Activated CD4-positive, alpha-beta T cell treated with anti-CD3 and anti-CD28 coated beads, Interleukin-2, amount 50 U/mL, for 1 hour (primary cell): ENCODE data around the gene OLFM1.
"Not testable (repeated sequence)": the region's sequence is repeated elsewhere in the genome, so short reads cannot be mapped to it uniquely, and the experiment has no call there.

Source experiments
- DNase-seq: peaks from one replicate; pipeline ENCODE4 v3.0.0-alpha.2; 2020

OLFM1 gene

DNA sequence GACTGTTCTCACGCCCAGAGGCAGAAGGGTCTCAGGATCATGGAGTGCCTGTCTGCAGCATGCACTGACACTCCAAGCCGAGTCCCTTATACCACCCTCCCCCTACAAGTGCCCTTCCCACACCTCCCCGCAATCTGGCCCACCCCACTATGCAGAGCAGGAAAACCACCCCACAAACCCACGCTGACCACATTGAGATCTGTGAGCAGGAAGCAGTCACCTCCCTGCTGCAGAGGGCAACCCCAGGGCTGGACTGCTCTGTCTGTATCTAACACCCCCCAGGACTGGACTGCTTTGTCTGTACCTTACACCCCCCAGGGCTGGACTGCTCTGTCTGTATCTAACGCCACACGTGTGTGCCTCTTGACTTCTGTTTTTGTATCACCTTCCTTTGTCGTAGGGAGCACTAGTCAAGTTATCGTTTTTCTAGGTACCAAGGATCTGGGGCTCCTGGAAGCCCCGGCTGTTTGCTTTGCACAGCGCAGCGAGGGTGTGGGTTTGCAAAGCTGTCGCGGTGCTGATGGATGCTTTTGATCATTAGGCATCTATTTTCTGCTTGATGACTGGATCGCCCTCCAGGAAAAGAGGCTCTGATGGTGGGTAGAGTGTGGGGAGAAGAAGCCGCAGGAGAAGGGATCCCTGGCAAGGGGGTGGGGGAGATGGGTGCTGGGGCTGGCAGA is 21.5 kb downstream of the OLFM1 start:
- DNase-seq = no peak

- DNase-seq = no peak
Measured at GRCh38 chr9:135109650-135110049, 22.2 kb downstream of the OLFM1 start.

DNA sequence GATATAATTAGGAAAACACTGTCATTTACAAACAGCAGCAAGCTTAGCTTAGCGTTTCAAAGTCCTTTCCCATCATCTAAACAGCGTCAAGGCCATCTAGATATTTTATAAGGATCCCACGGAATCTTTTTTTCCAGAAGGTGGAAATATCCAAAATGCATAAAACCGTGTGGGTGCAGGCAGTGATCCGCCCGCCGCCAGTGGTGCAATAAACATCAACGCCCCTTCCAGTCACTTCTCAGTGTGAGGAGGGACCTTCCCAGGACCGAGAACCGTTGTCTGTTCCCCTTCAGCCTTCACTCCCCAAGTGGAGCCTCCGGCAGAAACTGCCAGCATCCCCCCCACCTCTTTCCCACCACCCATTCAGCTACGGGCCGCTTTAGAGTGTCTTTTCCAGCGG is 22.9 kb downstream of the OLFM1 start:
- no peak for DNase-seq

DNA sequence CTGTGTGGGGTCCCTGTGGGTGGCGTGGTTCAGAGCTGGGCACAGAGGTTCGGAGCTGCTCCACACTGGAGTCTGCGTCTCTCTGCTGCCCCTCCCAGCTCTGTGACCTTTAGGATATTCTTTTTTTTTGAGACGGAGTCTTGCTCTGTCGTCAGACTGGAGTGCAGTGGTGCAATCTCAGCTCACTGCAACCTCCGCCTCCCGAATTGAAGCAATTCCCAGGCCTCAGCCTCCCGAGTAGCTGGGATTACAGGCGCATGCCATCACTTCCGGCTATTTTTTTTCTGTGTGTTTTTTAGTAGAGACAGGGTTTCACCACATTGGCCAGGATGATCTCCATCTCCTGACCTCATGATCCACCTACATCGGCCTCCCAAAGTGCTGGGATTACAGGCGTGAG is 24.1 kb downstream of the OLFM1 start:
- DNase-seq = not testable (repeated sequence)

DNA sequence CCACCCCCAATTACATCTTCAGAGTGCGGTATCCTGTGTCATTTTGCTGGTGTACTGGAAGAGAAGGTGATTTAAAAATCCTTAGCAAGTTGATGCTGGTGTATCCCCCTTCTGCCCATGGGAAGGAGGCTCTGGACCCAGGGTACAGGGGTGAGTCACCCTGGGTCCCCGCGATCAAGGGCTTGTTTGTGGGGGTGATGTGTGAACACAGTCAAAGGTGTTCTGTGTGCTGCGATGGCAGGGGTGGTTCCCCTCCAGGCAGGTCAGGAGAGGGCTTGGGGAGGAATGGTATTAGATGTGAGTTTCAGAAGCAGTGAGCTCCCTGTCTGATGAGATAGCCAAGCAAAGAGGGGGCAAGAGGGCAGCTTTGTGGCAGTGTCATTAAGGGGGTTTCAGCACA is 28.9 kb downstream of the OLFM1 start:
- no peak for DNase-seq

GRCh38 chr9:135116881-135117280 is 29.4 kb downstream of the OLFM1 start:
- no peak for DNase-seq

DNA sequence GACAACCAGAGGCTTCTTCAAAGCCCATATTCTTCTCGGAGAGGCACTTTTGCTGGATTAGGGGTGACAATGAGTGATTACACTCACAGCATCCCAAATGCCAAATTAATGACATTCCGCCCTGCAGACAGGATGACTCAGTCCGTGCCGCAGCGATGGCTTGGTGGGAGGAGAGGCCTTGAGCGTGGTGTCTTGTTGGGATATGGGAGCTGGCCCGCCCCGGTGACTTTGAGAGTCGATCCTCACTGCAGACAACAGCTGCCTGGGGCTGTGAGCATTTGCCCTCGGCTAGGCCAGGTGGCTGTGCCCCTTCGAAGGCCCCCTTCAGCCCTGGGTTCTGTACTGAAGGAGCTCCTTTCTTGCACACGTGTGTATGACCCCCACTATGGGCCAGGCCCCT is 29.8 kb downstream of the OLFM1 start:
- DNase-seq = no peak

- no peak for DNase-seq
Measured at GRCh38 chr9:135119496-135120064, 32.1 kb downstream of the OLFM1 start.

- no peak for DNase-seq
Measured at GRCh38 chr9:135120249-135120648, 32.8 kb downstream of the OLFM1 start.

DNA sequence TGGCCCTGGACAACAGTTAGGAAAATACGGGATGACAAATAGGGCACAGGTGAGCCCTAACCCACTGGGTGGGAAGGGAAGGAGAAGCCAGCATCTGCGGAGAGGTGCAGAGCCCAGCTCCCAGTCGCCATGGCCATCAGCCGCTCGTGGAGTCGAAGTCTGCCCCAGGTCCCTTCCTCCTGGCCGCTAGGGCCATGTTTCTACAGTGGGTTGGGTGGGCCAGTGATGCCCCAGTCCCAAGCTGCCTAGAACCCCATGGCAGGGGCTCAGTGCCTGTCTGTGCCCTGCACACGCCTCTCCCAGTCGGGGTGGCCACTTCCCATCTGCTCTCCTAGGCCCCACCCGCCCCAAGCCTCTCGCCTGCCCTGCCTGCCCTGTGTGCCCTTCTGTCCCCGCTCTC is 34.8 kb downstream of the OLFM1 start:
- DNase-seq = no peak

GRCh38 chr9:135123126-135123772 is 35.8 kb downstream of the OLFM1 start:
- DNase-seq = no peak

GRCh38 chr9:135123773-135124134 is 36.3 kb downstream of the OLFM1 start:
- no peak for DNase-seq

GRCh38 chr9:135126451-135127187 is 39.2 kb downstream of the OLFM1 start:
- DNase-seq = no peak

GRCh38 chr9:135127718-135128670 is 40.5 kb downstream of the OLFM1 start:
- no peak for DNase-seq

GRCh38 chr9:135129137-135129695 is 41.7 kb downstream of the OLFM1 start:
- DNase-seq = no peak

DNA sequence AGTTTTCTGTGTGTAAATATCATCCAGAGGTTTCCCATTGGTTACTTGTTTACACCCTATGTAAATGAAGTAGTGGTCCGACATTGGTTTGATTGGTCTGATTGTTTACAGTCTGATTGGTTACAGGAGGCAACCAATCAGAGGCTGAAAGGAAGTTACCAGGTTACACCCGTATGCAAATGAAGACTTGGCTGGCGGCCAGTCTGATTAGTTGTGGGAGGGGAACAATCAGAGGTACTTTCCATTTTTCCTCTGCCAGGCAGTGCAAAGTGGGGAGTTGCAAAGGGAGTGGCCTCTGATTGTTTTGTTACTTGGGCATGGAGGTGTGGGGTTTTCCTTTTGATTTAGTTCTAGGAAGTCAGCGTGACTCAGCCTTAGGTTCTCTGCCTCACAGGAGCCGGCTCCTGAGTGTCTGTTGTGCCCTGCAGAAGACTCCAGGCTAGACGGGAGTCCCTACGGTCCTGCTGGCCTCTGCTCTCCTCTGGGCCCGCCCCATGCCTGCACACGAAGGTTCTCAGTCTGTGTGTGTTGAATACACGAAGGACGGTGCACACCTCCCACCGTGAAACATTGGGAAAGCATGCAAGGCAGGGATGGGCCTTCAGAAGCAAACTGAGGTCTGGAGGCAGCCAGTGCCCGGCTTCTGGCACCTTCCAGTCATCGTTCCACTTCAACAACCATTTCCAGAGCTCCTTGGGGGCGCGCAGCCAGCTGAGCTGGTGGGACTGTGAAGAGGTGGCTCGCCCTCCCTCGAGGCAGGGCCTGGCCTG is 42.9 kb downstream of the OLFM1 start:
- DNase-seq = no peak

GRCh38 chr9:135131488-135131887 is 44.0 kb downstream of the OLFM1 start:
- DNase-seq = no peak

DNA sequence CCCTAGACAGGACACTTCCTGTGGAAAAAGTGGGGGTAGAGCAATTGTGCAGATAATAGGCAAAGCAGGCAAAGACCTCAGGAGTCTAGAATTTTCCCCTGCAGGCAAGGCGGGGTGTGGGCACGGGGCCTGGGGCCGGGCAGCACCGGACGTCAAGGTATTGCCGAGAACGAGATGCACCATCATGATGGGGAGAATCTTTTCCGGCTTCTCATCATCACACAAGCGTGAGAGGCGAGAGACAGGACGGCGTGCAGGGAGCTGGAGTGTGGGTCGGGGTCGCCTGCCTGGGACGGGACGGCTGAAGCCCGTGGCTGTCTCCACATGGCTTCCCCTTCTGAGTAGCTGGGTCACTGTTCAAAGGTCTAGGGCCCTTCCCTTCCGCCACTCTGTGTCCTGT is 44.5 kb downstream of the OLFM1 start:
- no peak for DNase-seq

- no peak for DNase-seq
Measured at GRCh38 chr9:135134268-135135022, 47.0 kb downstream of the OLFM1 start.

DNA sequence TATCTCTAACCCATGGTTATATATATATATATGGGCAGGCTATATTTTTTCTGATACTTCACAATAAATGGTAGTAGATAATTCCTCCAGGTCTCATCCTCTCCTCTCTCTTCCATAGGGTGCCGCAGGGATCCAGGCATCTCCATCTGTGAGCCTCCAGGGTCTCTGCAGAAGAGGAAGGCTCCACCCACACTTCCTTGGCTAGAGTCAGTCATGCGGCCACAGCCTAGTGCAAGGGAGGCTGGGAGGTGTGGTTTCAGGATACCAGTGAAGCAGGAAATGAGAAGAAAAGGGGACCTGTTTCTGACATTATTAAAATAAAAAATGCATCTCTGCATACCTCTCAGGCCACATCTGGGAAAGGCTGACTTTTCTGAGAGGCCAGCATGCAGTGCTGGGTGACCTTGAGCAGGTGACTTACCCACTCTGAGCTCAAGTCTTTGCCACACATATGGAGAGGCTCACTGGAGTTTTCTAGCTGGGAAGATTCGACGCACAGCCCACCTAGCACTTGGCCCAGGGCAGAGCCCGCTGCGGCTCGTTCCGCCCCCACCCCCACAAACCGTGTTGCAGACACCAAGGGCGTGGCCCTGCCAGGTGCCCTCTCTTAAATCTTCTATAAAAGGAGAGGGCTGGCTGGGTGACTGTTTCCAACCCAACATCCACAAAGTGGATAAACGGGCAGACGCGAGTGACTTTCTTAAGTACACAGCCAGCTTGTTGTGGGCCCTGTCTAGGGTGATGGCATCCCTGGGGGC is 47.9 kb downstream of the OLFM1 start:
- no peak for DNase-seq
